Stimulated activated CD8-positive, alpha-beta memory T cell treated with anti-CD3 and anti-CD28 coated beads, Interleukin-7, amount 100 ng/mL, for 4 hours (primary cell): ENCODE data around the gene TCF12.

Source experiments
- DNase-seq, 2 donors: peaks; one replicate each; pipeline ENCODE4 v3.0.0-alpha.2; 2020; ENCODE audit warnings: low read depth in 2 of 2

Gene TCF12

DNA sequence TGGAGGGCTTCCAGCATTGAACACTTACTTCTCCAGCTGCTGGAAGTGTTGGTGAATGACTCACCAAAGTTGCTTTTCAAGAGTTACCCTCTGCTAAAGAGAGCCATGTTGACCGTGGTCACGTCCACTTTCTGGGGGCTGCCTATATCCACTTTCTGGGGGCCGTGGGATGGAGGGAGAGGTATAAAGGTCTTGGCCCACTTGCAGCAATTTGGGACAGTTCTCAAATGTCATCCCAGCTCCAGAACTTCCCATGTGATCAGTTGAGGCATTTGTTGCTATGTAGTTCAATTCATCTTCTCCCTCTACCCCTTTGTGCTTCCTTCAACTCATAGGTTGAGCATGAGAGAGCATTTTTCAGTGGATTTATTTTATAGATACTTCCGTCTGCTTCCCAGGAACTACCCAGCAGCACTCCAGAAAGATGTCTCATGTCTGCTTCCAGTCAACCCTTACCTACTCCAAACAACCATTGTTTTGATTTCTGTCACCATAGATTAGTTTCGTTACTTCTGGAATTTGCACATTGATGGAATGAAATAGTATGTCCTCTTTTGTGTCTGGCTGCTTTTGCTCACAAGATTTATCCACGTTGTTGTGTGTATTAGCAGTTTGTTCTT is 130.6 kb downstream of the TCF12 start:
- DNase-seq = no peak

DNA sequence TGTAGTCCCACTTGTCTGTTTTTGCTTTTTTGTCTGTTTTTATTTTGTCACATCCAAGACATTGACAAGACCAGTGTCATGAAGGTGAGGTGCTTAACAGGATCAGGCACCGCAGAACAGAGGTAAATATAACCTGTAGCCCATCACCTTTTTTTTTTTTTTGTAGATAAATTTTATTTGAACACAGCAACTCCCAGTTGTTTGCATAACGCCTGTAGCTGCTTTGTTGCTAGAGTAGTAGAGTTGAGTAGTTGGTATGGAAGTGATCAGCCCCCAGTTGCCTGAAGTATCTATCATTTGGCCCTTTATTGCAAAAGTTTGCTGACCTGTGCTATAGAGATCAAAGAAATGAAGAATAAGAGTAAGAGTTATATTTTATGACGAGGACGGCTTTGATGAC is 135.0 kb downstream of the TCF12 start:
- DNase-seq = no peak

DNA sequence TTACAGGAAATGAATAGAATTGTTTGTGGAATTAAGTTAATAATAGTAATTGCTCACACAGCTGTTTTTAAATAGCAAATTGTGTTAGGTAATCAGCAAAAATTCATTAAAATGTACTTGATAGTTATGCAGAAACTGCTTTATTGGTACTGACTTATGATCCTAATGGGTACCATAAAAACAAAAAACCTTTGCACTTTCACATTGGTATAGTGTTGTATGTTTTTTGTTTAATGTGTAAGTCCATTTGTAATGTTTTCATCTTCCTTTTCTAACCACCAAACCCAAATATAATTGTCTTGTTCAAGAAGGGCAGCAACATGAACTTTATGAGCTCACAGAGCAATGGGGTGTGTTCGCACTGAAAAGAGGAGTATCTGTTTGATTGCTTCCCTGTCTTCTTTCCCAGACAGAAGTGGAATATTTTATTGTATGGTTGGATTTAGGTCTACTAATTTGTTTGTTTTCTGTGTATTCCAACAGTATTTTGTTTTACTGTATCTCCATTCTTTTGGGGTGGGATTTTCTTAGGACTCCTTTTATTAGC is 135.8 kb downstream of the TCF12 start:
- no peak for DNase-seq

DNA sequence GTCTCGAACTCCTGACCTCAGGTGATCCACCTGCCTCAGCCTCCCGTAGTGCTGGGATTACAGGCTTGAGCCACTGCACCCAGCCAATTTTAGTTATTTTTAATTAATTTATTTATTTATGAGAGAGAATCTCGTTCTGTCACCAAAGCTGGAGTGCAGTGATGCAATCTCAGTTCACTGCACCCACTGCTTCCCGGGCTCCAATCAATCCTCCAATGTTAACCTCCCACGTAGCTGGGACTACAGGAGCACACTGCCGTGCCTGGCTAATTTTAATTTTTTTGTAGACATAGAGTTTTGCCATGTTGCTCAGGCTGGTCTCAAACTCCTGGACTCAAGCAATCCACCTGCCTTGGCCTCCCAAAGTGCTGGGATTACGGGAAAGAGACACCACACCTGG is 137.9 kb downstream of the TCF12 start:
- DNase-seq = no peak

DNA sequence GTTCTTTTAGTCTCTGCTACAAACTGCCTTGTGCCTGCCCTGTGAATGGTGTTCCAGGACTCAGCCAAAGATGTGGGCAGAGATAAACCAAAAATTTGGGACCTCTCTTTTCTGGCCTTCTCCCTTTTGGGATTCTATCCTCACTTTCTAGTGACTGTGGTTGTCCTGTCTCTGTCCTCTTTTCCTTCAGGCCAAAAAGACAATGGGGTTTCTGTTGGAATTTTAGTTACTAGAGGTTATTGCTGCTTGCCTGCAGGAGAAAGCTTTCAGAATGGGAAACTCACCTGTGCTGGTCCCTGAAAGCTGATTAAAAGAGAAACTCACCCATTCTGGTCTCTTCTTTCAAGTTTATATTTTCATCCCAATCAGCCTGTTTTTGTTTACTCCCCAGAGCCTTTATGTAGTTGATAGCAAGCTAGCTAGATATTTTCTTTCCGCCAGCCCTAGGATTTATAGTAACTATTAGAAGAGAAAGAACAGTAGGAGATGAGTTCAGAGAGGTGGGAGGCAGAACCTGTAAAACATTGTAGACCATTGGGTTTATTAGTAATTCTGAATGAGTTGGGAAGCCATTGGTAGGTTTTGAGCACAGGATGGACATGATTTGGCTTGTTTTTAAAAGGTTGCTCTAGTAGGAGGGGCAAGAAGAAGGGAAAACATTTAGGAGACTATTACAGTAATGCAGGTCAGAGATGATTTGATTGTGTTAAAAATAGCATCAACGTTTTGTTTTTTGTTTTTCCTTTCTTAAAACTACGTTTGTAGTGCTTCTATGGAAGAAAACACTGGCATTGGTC is 138.9 kb downstream of the TCF12 start:
- no peak for DNase-seq

DNA sequence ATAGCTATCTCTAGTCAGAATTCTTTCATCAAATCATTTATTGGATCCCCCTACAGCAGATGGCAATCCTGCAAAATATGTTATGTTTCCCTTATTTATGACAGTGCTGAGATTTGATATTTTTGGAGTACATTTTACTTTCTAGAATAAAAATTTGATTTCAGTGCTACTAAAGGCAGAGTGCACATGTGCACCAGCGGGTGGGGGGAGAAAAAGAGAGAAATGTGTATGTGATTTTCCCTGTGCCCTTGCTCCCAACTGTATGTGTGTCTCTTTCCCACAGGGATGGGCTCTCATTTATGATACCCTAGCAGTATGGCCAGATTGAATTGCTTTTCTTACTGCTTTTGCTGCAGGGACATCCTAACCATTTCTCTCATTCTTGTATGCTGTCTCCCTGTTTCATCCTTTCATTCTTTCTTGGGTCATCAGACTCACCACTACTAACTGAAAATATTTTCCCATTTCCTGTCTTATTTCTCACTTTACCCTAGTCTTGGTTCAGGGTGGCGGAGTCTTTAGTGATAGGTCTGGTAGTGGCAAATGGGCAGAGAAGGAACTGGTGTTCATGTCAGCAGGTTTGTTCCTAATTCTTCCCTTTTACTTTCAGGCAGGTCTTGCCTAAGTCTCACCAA is 140.7 kb downstream of the TCF12 start:
- no peak for DNase-seq

DNA sequence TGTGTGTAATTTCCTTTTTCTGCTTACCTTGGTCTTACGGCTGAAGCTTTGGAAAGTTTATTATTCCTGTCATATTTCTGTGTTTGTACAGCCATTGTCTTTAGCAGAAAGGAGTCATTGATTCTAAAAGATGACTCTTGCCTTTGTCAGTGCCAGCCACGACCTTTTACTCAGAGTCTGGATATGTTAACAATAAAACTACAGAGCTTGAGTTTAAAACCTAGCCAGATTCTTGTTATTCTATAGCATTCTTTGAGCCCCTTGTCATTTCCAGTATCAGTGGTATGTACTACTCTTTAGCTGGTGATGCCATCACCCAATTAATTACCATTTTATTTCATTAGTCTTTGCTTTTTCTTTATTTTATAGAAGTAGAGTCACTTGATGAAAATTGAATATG is 142.4 kb downstream of the TCF12 start:
- no peak for DNase-seq

DNA sequence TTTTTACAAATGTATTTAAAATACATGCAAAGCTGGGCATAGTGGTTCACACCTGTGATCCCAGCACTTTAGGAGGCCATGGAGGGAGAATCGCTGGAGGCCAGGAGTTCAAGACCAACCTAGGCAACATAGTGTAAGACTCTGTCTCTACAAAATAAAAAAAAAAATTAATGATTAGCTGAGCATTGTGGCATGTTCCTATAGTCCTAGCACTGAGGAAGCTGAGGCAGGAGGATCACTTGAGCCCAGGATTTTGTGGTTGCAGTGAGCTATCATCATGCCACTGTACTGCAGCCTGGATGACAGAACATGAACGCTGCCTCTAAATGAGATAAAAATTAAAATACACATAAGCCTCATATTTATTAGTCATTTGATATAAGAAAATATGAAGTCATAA is 142.8 kb downstream of the TCF12 start:
- DNase-seq = no peak

DNA sequence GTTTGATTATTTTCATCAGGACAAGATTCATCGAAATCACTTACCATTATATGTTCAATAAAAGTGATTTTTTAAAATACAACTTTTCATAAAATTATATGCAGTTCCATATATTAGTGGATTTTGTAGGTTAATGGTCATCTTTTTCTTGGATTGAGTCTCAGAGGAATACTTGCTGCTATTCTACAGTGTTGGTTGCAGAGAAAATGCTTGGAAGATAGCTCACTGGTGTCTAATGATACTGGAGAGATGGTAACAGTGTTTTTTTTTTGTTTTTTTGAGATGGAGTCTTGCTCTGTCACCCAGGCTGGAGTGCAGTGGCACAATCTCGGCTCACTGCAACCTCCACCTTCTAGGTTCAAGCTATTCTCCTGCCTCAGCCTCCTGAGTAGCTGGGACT is 143.3 kb downstream of the TCF12 start:
- DNase-seq = no peak

DNA sequence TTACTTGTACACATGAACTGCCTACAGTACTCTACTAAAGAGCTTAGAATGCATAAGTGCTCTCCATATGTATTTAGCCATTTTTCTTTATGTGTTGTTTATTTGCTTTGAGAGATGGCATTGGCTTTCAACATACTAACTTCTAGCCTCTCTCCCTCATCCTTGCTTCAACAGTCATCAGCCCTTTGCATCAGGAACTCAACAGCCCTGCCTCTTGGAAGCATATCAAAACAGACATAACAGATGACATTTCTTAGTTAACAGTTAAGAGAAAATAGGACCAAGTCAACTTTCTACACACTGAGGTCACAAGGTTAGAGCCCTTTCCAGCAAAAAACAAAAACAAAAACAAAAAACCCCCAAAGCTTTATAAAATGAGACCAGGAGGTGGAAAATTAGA is 145.6 kb downstream of the TCF12 start:
- no peak for DNase-seq

DNA sequence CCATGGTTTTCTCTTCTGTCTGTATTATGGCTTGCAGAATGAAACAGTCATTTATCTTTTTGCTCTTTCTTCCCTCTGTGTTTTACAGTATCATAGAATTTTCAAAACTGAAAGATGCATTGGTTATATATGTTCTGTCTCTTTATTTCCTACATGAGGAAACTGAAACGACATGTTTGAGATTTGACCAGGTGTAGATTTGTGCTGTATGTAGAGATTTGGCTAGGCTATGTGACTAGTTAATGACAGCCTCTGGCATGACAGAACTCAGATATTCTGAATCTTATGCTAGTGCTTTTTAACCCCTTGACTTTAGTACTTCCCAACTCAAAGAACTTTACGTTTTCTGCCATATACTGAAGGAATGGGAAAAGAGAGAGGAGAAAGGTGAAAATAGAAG is 151.0 kb downstream of the TCF12 start:
- no peak for DNase-seq

DNA sequence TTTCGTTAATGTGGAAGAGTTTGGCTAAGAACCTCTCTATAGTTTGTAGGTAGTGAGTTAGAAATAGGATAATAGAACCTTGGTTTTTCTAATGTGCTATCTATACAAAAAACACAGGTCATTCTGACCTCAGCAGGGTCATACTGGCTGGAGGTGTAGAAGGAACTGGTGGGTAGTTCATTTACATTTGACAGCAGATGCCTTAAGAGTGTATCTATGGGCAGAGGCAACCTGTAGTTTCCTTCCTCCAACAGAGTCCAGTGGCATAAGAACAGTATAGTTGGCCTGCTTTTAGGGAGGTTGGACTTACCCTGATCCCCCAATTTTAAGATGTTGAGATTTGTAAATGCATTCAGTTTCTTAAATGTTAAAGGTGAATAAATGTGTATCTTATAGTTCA is 152.2 kb downstream of the TCF12 start:
- DNase-seq = no peak

DNA sequence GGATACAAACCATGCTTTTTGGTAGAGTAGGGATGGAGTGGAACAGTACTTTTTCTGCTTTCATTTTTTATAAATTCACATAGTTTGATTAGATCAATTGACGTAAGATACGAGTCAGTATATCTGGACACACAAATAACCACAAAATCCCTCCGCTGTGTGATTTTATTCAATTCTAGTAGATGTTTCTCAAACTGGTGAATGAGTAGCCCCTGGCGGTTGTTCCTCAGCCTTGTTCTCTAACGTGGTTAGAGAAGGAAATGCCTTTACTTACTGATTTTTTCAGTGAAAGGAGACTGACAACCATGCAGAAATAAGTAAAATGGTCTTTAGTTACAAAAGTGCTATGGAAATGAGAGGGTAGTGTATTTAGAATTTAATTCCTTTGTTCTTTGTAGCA is 161.0 kb downstream of the TCF12 start:
- DNase-seq = no peak

DNA sequence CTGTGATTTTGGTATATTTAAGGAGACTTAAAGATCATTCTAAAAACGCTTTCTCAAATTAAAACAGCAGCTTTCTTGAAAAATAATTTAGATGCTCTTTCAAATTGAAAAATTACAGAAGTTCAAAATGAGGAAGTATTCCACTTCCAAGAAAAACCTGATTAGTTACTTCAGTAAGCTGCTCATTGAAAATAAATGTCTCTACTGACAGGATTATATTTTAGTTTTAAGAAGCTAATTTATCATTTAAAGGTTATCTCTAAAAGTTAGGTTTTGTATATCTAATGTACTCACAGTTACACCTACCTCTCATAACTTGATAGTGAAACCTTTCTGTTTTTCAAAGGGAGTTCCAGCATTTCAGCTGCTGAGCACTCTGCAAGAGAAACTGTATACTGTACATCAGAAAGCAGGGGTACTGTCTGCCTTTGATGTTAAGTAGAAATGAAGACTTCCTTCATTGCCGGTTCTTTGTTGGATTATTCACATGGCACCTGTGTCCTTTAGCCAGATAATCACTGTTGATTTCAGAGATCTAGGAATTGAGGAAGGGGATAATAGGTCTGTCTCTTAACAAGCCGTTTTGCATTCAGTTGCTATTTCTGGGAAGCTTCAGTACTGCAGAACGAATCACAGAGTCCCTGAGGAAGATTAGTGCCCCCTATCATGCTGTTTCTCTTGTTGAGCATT is 161.6 kb downstream of the TCF12 start:
- no peak for DNase-seq

DNA sequence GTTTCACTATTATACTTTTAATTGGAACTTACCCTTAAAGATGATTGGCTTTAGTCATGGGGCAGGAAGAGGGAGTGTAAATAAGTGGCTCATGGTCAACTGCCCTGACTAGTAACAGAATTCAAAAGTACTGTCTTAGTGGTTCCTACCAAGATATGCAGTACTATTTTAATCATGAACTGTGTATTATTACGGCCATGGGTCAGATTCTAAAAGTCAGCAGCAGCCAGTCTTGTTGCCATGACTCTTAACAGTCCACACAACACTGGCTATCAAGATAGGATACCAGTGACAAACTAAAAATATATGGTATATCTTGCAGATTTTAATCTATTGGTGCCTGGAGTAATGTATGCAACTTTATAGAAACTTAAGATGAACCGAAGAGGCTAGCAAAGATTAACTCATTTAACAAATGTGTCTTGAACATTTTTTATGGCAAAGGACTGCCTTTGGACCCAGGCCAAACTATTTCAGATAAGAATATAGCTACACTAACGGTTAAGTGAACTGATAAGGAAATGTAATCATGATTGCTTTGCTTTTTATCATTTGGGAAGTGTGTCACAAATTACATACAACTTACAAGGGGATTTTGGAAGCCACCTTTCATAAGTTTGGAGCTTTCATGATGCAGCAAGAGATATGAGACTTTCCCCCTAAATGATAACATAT is 163.7 kb downstream of the TCF12 start:
- DNase-seq = no peak

DNA sequence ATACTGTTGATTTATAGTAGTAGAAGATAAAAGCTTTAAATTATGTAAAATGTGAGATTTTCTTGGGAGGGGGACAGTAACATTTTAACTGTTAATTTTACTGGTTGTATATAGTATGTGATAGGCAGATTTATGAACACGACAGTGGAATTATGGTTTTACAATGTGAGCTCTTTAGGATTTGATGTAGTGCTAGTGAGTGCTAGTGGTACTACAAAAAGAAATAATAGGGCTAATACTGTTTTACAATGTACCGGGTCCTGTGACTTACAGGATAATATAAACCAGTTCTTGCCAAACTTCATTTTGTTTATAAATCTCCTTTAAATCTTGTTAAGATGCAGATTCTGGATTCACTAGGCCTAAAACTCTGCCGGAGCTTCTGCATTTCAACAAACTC is 165.7 kb downstream of the TCF12 start:
- DNase-seq = no peak

DNA sequence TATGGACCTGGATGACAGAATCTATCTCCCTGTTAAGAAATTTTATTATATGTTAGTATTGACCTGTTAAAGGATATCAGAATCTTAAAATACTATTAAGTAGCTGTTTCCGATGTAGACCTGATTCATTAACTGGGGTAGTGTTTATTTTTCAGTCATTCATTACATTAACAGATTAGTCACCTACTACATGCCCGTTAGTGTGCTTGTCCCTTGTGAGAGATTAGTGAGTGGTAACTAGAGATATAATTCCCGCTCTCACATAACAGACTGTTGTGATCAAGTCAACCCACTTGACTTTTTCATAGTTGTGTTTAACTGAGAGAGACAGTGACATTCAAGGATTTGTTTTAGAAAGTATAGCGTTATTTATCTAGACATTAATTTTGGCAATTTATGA is 166.8 kb downstream of the TCF12 start:
- no peak for DNase-seq

DNA sequence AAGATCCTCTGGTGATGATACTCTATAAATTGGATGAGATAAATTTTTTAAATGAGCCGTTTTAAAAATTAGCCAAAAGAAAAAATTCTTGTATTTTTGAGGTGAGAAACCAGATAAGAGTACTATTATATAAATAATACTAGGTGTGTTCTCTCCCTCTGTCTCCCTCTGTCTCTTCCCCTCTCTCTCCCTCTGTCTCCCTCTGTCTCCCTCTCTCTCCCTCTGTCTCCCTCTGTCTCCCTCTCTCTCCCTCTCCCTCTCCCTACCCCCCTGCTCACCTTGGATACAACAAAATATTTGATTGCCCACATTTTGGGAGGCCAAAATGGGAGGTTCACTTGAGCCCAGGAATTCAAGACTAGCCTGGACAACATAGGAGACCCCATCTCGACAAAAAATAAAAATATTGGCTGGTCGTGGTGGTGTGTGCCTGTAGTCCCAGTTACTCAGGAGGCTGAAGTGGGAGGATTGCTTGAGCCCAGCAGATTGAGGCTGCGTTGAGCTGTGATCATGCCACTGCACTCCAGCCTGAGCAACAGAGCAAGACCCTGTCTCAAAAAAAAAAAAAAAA is 168.5 kb downstream of the TCF12 start:
- DNase-seq = no peak

DNA sequence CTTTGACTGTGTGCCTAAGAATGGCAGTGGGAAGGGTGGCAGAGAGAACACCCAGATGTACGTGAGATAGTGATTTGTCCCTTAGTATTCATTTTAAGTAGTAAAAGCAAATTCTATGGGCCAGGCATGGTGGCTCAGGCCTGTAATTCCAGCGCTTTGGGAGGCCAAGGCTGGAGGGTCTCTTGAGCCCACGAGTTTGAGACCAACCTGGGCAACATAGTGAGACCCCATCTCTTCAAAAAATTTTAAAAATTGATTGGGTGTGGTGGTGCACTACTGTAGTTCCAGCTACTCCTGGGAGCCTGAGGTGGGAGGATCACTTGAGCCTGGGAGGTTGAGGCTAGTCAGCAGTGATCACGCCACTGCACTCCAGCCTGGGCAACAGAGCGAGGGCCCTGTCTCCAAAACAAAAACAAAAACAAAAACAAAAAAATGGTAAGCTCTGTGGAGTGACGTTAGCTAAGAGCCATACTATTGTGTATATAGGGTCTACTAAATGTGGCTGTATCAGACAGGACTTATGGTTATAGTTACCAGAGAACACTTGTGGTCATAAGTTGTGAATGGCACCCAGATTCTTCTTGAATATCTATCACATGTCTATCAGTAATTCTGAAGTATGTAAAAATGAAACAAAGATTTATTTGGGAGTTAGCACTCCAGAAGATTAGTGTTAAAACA is 171.5 kb downstream of the TCF12 start:
- DNase-seq = no peak

DNA sequence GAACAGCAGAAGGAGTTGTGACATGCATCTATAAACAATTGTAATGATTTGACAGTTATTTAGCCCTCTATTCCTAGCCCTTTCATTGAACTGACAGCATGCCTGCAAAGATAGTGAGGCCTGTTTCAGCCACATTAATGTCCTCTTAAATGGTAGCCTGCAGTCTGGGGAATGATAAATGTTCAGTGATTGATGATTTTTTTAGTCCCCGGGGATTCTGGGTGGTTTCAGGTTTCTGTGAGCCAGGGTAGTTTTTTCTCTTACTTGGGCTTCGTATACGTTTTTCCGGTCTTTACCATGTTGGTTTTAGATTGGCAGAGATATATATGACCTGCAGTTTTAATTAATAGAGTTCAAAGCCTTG is 172.0 kb downstream of the TCF12 start:
- no peak for DNase-seq

DNA sequence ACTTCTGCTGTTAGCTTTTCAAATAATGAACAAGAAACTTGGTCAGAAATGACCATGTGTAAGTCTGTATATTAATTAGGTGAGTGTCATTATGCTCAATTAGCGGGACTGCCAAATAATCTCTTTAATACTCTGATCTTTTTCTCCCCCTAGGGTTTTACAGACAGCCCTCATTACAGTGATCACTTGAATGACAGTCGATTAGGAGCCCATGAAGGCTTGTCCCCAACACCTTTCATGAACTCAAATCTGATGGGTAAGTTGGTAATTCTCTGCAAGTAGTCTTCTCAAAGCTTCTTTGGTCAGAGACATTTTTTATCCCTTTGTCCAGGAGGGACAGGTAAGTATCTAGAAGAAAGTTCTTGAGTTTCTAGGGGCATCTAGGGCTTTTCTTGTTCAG is 173.2 kb downstream of the TCF12 start:
- no peak for DNase-seq
